ENCODE measurements around the gene PTPRG. TPM values are rescaled to one million over a fixed set of nuclear protein-coding genes. Genes with fewer than 3 reads are reported as not detected.

Gene PTPRG
- total RNA-seq, 1 donor from 2014 or later, result 0.22 TPM

- ATAC-seq (ENCODE audit: low read depth), result no peak
- DNase-seq, result no peak
- Mint-ChIP-seq H3K4me1 (peaks cover 3% of the 10 kb centered on the region), H3K36me3 (ENCODE audit: low read depth) (no peaks in the 10 kb centered on the region), H3K4me3 (no peak overlapping the region), H3K27me3 (no peaks in the 10 kb centered on the region), H3K9me3 (peaks cover 3% of the 10 kb centered on the region), H3K27ac (no peak overlapping the region)
- ChIA-PET CTCF (no interaction called here), POLR2A (no interaction called here)
- TF ChIP-seq CTCF (IDR thresholded peaks at IDR 0.05), result no peak
- intact Hi-C loops (cut with micrococcal nuclease), result no loop called here
Measured at GRCh38 chr3:61646851-61647525, 85.6 kb downstream of the PTPRG start.

GRCh38 chr3:61648481-61648880 lies 87.1 kb downstream of the PTPRG start:
- Mint-ChIP-seq H3K27me3 (no peaks in the 10 kb centered on the region), H3K9me3 (peaks cover 3% of the 10 kb centered on the region), H3K4me1 (no peaks in the 10 kb centered on the region), H3K36me3 (ENCODE audit: low read depth) (no peaks in the 10 kb centered on the region), H3K27ac (no peak overlapping the region), H3K4me3 (no peak overlapping the region)
- ChIA-PET CTCF (no interaction called here), POLR2A (no interaction called here)
- intact Hi-C loops (cut with micrococcal nuclease), result no loop called here
- ATAC-seq (ENCODE audit: low read depth), result no peak
- no peak for TF ChIP-seq CTCF (IDR thresholded peaks at IDR 0.05)
- no peak for DNase-seq

GRCh38 chr3:61649381-61650170 lies 88.2 kb downstream of the PTPRG start:
- Mint-ChIP-seq H3K27ac (no peak overlapping the region), H3K27me3 (no peaks in the 10 kb centered on the region), H3K9me3 (peaks cover 3% of the 10 kb centered on the region), H3K4me3 (no peak overlapping the region), H3K36me3 (ENCODE audit: low read depth) (no peaks in the 10 kb centered on the region), H3K4me1 (no peaks in the 10 kb centered on the region)
- POLR2A ChIA-PET, result no interaction called here
- CTCF ChIA-PET, result no interaction called here
- DNase-seq (no peak), ATAC-seq (ENCODE audit: low read depth) (no peak)
- TF ChIP-seq CTCF (IDR thresholded peaks at IDR 0.05), result no peak
- intact Hi-C loops (cut with micrococcal nuclease), result no loop called here

GRCh38 chr3:61650276-61650675 lies 88.9 kb downstream of the PTPRG start:
- POLR2A ChIA-PET, result interaction anchor here (0.6 kb wide), 1 partner anchor 30 kb away, joined by 3 read pairs; no protein-coding TSS in a partner anchor
- ATAC-seq (ENCODE audit: low read depth) (no peak), DNase-seq (no peak)
- no peaks in the 10 kb centered on the region for H3K36me3 Mint-ChIP-seq (ENCODE audit: low read depth)
- CTCF ChIA-PET, result no interaction called here
- intact Hi-C loops (cut with micrococcal nuclease), result no loop called here
- peaks cover 3% of the 10 kb centered on the region for H3K9me3 Mint-ChIP-seq
- no peaks in the 10 kb centered on the region for H3K4me1 Mint-ChIP-seq
- H3K27me3 Mint-ChIP-seq, result no peaks in the 10 kb centered on the region
- no peak overlapping the region for H3K4me3 Mint-ChIP-seq
- H3K27ac Mint-ChIP-seq, result no peak overlapping the region
- TF ChIP-seq CTCF (IDR thresholded peaks at IDR 0.05), result no peak

GRCh38 chr3:61650719-61651410 lies 89.5 kb downstream of the PTPRG start:
- peaks cover 2% of the 10 kb centered on the region for H3K9me3 Mint-ChIP-seq
- POLR2A ChIA-PET, result interaction anchor here (0.6 kb wide), 1 partner anchor 30 kb away, joined by 3 read pairs; no protein-coding TSS in a partner anchor
- intact Hi-C loops (cut with micrococcal nuclease), result no loop called here
- no peak for TF ChIP-seq CTCF (IDR thresholded peaks at IDR 0.05)
- no peaks in the 10 kb centered on the region for H3K27me3 Mint-ChIP-seq
- ATAC-seq (ENCODE audit: low read depth), result no peak
- H3K27ac Mint-ChIP-seq, result no peak overlapping the region
- no peak overlapping the region for H3K4me3 Mint-ChIP-seq
- CTCF ChIA-PET, result no interaction called here
- no peak for DNase-seq
- H3K36me3 Mint-ChIP-seq (ENCODE audit: low read depth), result no peaks in the 10 kb centered on the region
- H3K4me1 Mint-ChIP-seq, result no peaks in the 10 kb centered on the region

Measured in activated B cell treated with CpG ODN at 0.5 μM for 24 hours (primary cell).